Smooth muscle cell of the brain vasculature (primary cell): ENCODE measurements around the gene USP10.
"Not testable (repeated sequence)": the region's sequence is repeated elsewhere in the genome, so short reads cannot be mapped to it uniquely, and the experiment has no call there.

Source experiments
- DNase-seq: peaks from one replicate; pipeline ENCODE4 v3.0.0-alpha.2; 2012; ENCODE audit warnings: low read depth, low spot score

Gene USP10

GRCh38 chr16:84726079-84726668, 26.4 kb downstream of the USP10 start:
- DNase-seq = peak; percentile 70

DNA sequence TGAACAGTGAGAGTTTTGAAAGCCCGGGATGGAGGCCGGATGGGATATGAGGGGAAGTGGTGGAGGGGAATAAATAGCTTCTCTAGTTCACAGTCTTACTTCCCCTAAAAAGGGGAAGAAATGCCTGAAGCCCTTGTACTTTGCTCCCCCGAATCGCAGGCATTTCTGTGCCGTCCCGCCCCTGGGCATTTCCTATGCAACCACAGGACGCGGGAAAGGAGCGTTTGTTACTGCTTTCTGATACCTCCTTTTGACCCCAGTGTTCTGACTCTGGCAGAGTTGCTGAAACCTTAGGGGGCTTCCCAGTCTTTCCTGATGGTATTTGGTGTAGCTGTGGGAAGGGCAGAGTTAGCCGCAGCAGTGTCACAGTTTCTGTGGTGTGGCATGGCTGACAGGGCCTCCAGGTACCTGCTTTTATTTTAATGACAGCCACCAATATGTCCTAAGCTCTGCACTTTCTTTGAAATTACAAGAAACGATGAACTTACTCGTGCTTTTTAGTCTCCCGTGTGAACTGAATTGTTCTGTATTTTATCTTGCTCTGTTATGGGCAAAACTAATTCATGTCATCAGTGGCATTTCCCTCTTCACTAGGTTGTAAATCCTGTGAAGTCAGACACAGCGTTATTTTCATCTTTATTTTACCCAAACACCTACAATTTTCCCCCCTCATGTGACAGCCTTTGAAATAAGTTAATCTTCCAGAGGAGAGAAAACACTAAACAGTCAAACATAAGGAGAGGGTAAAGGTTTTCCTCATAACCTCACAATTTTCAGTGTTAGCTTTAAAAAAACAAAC, 27.1 kb downstream of the USP10 start:
- DNase-seq = no peak

- DNase-seq = no peak
These were observed 29.1 kb downstream of the USP10 start for GRCh38 chr16:84728853-84729424.

- no peak for DNase-seq
These were observed 30.0 kb downstream of the USP10 start for GRCh38 chr16:84729716-84730320.

DNA sequence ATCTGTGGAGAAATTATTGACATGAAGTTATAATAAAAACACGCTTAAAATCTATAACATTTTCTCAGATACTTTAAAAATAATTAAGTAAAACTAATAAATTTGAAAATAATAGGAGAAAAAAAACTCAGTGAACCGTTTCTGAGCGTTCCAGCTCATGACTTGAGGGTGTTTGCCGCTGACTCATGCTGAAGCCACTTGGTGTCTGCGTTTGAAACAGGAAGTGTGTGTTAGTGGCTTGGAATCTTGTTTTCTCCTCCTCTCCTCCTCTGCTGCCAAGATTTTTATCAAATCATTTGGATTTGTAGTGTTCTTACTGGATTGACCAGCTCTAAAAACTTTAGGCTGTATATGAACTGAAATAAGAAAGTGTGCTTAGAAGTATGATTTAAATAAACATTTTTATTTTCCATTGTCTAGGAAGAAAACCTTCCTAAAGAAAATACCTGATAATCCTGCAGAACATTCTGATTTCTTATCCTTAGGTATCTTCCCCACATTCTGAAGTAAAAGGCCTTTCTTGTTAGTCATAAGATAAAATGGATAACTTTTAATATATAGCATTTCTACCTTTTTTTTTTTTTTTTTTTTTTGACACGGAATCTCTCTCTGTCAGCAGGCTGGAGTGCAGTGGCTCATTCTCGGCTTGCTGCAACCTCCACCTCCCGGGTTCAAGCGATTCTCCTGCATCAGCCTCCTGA, 30.8 kb downstream of the USP10 start:
- DNase-seq = peak; percentile 67

DNA sequence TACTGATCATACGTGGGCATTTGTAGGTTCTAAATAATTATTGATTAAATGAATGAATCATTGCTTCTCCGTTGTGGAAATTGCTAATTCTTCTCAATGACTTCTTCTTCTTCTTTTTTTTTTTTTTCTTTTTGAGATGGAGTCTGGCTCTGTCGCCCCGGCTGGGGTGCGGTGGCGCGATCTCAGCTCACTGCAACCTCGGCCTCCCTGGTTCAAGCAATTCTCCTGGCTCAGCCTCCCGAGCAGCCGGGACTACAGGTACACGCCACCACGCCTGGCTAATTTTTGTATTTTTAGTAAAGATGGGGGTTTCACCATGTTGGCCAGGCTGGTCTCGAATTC, 32.5 kb downstream of the USP10 start:
- DNase-seq = not testable (repeated sequence)

DNA sequence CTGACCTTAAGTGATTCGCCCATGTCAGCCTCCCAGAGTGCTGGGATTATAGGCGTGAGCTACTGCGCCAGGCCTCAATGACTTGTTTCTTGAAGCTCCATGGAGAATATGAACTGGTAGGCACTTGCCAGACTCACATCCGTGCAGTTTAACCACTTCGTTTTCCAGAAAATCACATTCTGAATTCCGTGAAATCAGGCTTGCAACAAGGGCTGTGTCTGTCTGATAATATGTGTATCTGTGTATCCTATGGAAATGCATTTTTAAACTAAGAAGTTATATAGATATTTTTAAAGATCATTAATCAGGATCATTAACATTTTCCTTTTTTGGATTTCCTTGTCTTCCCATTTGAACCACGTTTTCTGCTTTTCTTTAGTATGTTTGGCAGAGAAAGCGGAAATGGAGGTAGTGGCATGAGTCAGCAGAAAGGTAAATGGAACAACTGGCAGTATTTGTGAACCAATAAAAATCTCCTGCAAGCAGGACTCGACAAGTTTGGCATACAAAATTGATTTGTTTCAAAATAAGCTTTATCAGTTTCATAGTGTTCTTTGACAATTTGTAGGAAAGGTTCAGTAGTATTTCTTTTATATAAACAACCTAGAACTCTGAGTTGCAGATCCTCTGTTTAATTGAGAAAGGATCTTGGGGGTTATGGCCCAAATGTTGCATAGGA, 33.0 kb downstream of the USP10 start:
- no peak for DNase-seq

GRCh38 chr16:84735849-84736586, 36.2 kb downstream of the USP10 start:
- no peak for DNase-seq

DNA sequence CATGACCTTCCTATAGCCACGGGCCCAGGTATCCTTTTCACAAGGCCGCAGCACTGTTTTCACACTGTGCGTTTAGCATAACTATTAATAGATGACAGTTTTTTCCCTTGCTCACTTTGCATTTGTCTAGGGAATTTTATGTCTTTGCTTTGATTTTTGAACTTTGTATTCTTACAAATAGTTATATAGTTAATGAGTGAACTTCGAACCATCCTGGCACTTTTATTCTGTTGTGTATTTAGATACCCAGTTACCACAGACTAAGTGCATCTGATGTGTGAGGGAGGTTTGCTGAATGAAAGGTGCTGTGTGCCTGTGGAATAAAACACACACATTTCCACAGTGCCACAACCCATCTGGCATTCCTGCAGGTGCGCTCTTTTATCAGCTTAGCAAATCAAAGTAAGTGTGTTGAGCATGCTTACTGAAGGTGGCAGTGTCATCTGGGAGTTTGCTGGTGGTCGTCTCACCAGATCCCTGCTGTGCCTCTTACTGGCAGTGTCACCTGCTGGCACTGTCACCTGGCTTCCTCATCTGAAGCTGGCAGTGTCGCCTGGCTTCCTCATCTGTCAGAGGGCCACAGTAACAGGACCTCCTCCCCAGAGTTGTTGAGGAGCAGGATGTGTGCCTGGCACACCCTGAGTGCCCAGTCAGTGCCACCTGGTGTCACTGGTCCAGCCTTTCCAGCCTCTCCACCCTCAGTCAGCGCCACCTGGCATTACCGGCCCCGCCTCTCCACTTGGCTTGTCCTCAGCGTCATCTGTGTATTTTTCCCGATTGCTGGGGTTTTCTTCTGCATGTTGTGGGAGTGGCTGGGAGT, 37.6 kb downstream of the USP10 start:
- no peak for DNase-seq

DNA sequence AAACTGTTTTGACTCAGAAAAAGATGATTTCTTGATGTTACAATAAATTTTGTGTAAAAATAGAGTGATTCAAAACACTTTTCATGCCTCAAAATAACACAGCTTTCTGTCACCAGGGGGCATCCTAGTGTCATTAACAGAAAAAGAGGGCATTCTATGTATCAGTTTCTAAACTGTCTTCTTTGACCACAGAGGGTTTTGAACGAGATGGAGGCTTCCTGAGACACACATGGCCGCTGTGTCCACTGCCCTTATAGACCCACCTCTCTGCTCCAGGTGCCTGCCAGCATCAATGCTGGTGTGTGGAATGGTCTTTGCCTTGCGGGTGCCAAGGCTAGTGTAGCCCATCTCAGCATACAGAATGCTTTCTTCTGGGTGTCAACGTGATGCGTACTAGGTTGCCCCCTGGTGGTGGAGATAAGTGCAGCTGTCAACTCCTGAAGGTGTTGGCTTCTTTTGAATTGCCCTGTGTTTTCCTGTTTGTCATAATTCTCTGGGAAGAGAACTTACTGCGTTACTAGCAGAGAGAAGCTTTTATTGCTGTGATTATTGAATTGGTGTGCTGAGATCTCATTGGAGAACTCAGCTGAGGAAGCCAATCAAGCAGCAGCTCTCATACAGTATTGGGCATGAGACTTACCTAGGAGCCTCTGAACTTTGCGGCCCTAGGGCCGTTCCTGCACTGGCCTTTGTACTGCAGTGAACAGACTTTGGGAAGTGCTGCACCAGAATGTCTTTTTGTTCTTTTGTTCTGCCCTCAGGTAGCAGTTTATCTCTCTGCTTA, 38.6 kb downstream of the USP10 start:
- peak; percentile 56 for DNase-seq

DNA sequence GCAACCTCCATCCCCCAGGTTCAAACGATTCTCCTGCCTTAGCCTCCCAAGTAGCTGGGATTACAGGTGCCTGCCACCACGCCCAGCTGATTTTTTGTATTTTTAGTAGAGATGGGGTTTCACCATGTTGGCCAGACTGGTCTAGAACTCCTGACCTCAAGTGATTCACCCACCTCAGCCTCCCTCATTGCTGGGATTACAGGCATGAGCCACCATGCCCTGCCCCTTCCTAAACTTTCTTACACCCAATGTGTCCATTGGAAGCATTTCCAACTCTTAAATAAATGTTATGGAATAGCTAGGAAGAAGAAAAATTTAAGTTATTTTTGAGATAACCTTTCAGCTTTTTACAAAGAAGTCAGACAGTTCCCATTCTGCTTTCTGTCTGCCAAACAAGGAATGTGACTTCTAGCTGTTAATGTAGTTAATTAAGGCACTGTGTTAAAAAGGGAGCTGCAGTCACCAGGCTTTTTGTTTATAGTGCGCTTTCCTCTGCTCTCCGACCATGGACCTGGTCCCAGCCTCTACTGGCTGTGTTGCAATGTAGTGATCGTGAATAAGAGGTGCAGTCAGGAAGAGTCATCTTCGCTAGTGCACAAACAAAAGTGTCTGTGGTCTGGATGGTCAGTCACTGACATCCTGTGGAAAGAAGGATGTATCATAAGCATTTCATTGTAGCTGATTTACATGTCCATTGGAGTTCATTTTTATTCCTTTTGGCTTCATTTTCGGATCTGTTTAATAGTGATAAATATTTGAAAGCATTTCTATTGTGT, 39.7 kb downstream of the USP10 start:
- DNase-seq = no peak

GRCh38 chr16:84740596-84741116, 40.9 kb downstream of the USP10 start:
- no peak for DNase-seq

DNA sequence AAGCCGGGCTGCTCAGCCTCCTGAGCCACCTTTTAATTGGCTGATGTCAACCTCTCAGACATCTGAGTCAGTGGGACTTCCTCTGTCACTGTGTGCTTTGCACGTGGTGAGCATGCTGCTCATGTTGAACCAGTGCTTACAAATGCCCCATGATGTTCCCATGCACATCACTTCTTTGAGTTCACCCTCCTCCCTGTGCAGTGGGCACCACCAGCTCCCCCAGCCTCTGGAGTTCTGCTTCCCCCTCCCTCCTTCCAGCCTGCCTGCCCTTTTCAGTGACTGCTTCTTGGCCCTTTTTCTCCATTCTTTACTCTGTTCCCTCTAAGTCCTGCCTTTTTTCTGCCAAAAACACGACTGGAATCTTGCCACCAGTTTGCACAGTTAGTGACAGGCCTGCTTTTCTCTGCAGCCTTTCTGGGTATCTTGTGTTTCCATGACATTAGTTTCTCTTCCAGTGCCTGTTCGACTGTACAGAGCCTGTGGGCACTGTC, 41.6 kb downstream of the USP10 start:
- no peak for DNase-seq

DNA sequence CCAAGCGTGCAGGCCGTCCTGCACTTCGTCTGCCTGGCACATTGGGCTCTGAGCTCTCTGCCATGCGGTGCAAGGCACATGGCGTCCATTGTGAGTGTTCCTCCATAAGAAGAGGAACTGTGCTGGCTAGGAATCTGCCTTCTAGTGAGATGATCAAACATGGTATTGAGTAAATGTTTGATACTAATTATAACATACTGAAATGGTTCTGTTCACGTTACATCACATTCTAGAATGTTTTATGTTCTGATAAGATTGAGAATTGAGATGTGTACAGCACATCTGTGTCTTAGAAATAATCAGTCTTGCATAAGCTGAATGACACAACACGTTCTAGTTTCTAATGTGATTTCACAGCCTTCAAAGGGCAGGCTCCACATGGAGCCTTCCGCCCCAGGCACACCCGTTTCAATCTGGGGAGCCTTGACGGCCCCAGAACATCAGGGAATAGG, 42.9 kb downstream of the USP10 start:
- DNase-seq = no peak

DNA sequence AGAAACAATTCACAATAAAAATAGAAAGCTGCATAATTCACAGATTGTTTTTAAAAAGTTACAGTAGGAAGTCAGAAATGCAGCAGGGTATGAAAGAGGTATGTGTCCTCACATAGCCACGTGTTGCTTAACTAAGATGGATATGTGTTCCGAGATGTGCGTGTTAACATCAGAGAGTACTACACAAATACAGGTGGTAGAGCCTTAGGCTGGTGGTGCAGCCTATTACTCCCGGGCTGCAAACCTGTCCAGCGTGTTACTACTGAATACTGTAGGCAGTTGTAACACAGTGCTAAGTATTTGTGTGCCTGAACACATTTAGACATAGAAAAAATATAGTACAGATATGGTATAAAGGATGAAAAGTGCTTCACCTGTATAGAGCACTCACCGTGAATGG, 46.4 kb downstream of the USP10 start:
- no peak for DNase-seq

DNA sequence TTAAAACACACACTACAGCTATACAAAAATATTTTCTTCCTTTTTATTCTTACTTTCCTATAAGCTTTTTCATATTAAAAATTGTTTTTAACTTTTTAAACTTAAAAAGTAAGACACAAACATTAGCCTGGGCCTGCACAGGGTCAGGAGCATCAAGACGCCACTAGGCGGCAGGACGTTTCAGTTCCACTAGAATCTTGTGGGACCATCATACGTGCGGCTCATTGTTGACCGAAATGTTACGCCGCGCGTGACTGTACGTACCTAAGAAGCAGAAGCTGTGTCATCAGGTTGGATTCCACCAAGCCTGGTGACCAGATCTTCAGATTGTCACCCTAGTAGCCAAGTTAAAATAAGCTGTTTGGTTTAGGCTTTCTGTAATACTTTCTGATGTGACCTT, 47.1 kb downstream of the USP10 start:
- DNase-seq = no peak

- DNase-seq = not testable (repeated sequence)
These were observed 48.4 kb downstream of the USP10 start for GRCh38 chr16:84748247-84748646.

- DNase-seq = no peak
These were observed 49.3 kb downstream of the USP10 start for GRCh38 chr16:84749072-84749471.
